ENCODE measurements around the gene RIMS1. TPM values are rescaled to one million over a fixed set of nuclear protein-coding genes. Genes with fewer than 3 reads are reported as not detected.
A peak's percentile ranks its signal among the peaks of the same experiment; 100 is the strongest.
"Not testable (repeated sequence)": the region's sequence is repeated elsewhere in the genome, so short reads cannot be mapped to it uniquely, and the experiment has no call there.

Gene RIMS1
- total RNA-seq, 1 donor from 2014 or later = 3.4 TPM

DNA sequence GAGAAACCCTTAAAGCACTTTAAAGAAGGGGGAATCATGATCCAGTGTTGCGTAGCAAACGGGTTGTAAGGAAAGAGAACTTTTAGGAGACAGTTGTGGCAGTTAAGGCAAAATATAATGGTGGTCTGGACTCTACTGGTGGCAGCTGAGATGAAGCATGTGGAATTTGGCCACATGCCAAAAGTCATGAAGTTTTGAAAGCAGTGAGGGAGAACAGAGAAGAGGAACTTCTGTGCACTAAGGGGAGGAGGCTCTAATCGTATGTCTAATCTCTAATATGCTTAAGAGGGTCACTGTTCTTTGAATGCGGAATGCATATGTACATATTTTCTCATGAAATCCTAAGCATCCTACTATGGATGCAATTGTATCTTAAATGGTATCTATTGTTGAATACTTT is 91.5 kb downstream of the RIMS1 start:
- intact Hi-C loops (cut with DNase I) = no loop called here
- DNase-seq (ENCODE audit: low spot score) = no peak
- no peak for ATAC-seq

DNA sequence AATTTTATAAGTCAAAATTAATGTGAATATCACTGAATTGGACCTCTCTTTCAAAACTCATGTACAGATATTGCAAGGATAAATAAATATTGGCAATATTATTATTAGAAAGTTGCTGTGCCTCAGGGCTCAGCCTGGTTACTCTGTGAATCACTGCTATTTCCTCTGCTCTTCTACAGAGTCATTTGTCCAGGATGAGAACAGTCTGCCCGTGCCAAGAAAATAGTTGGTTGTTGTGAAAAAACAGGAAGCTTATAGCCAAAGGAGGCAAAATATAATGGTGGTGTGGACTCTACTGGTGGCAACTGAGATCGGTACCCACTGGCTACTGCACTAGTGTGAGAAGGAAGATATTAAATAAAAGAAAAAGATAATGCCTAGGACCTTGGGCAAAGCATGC is 93.6 kb downstream of the RIMS1 start:
- intact Hi-C loops (cut with DNase I) = no loop called here
- no peak for ATAC-seq
- DNase-seq (ENCODE audit: low spot score) = no peak

DNA sequence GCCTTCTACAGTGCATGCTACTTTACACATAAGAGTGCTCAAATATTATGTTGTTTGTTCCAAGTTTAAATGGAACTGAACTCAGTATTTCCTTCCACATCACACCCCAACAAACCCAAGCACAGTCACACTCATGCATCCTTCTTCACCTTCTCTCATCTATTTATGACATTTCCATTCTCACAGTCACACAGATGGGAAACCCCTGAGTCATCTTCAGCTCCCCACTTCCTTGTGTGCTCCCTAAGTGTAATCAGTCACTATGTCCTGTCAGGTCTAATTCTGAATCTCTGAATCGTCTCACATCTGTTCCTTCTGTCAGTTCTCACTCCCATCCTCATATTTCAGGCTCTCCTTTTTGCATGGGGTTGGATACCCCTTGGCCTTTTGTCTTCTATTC is 96.0 kb downstream of the RIMS1 start:
- intact Hi-C loops (cut with DNase I) = no loop called here
- DNase-seq (ENCODE audit: low spot score) (no peak), ATAC-seq (no peak)

DNA sequence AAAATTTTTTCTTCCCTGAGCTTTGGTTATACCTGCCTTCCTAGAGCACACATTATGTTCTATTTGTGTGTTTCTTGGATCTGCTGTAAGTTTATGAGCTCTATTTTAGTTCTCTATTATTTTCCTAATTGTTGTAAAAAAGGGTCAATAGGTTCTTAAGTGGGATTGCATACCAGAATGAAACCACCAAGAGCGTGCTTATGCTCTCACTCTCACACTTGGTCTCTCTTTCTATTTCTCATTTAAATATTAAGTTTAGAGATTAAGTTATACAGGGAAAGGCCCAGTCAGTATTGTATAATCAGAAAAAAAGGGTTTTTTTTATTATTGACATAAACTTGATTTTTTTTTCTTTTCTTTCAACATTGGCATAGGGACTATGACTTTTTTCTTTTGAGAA is 96.8 kb downstream of the RIMS1 start:
- intact Hi-C loops (cut with DNase I) = no loop called here
- ATAC-seq (no peak), DNase-seq (ENCODE audit: low spot score) (no peak)

DNA sequence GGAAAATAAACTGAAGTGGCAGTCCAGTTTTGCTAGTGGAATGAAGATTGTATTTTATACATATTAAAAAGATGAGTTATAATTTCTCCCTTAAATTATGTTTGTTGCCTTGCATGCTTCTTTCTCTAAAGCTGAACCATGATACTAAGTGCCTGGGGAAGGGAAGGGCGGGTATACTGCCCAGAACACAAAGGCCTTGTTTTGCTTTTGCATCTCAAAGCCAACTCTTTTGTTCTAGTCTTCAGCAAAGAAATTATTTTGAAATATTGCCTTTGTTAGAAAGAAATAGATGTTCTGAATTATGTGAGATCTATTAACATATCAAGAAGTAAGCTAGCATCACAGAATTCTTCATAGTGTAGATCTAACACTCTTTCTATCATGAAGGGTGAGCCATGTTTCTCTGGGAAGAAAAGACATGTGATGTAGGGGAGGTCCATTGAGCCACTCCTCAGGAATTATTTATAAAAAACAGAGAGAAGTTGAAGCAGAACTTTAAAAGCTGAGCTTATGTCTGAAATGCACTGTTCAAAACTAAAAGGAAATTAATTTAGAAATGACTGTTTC is 108.4 kb downstream of the RIMS1 start:
- intact Hi-C loops (cut with DNase I) = no loop called here
- no peak for DNase-seq (ENCODE audit: low spot score)

GRCh38 chr6:71997341-71997740 is 111.0 kb downstream of the RIMS1 start:
- no peak for DNase-seq (ENCODE audit: low spot score)
- intact Hi-C loops (cut with DNase I) = no loop called here
- ATAC-seq = no peak

More for the DNA sequence above, 108.4 kb downstream of the RIMS1 start:
- ATAC-seq = no peak

DNA sequence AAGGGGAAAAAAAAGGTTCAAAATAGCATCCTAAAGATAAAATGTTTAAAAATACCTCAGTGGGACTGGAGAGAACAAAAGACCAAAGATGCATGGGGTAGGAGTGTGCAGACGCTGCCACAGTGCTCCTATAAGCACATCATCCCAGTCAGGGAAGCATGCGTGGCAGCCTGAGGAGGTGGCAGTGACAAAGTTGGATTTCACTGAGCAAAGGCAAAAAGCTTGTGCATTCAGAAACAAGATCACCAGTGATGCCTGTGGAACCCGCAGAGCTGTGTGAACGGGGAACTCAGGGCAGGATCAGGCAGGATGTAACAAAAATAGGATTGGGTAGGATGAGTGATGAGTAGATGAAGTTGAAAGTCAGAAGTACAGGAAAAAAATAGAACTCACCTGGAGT is 116.1 kb downstream of the RIMS1 start:
- ATAC-seq = no peak
- DNase-seq (ENCODE audit: low spot score) = no peak
- intact Hi-C loops (cut with DNase I) = no loop called here

DNA sequence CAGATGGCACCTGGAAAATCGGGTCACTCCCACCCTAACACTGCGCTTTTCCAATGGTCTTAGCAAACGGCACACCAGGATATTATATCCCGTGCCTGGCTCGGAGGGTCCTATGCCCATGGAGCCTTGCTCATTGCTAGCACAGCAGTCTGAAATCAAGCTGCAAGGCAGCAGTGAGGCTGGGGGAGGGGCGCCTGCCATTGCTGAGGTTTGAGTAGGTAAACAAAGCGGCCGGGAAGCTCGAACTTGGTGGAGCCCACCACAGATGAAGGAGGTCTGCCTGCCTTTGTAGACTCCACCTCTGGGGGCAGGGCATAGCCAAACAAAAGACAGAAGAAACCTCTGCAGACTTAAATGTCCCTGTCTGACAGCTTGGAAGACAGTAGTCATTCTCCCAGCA is 120.2 kb downstream of the RIMS1 start:
- intact Hi-C loops (cut with DNase I); ATAC-seq; DNase-seq (ENCODE audit: low spot score): not testable (repeated sequence)

- intact Hi-C loops (cut with DNase I) = no loop called here
- ATAC-seq = no peak
- no peak for DNase-seq (ENCODE audit: low spot score)
Measured at GRCh38 chr6:72022830-72023229, 136.5 kb downstream of the RIMS1 start.

GRCh38 chr6:72031471-72031870 is 145.1 kb downstream of the RIMS1 start:
- intact Hi-C loops (cut with DNase I) = no loop called here
- ATAC-seq = no peak
- DNase-seq (ENCODE audit: low spot score) = no peak

GRCh38 chr6:72032086-72032485 is 145.7 kb downstream of the RIMS1 start:
- intact Hi-C loops (cut with DNase I) = no loop called here
- ATAC-seq (no peak), DNase-seq (ENCODE audit: low spot score) (no peak)

DNA sequence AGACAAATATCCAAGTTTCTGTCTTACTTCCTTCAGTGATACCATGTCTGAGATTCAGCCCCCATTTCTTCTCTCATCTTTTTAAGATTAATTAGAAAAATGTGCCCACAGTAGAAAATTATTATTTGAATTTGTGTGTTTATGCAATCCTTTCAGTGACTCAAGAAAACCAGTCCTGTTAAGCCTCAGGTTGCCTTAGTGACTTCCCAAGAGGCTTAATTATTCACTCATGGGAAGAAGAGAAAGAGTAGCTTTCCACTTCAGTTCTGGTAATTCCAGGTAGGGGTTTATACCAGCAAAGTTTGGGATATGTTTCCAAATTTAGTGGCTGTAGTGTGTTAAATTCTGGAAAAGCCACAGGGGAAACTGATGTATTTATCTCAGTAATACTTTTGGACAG is 149.1 kb downstream of the RIMS1 start:
- no peak for ATAC-seq
- no peak for DNase-seq (ENCODE audit: low spot score)
- intact Hi-C loops (cut with DNase I) = no loop called here

GRCh38 chr6:72035966-72036365 is 149.6 kb downstream of the RIMS1 start:
- intact Hi-C loops (cut with DNase I) = no loop called here
- DNase-seq (ENCODE audit: low spot score) (no peak), ATAC-seq (no peak)

- no peak for ATAC-seq
- intact Hi-C loops (cut with DNase I) = no loop called here
- no peak for DNase-seq (ENCODE audit: low spot score)
Measured at GRCh38 chr6:72037006-72037405, 150.7 kb downstream of the RIMS1 start.

DNA sequence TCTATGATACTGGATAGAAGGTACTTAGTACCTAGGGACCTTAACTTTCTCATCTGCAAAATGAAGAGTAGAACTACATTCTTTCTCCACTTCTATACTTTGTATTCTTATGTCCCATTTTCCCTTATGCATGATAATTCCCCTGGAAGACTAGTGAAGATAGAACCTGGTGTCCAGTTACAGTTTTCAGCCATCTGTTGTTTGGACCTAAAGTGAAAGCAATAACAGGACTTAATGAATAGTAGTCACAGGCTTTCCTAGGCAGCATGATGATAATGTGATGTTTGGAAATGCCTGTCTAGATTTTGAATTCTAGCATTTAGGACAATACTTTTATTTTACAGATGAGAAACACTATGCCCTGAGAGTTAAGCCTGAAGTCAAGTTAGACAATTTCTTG is 153.8 kb downstream of the RIMS1 start:
- DNase-seq (ENCODE audit: low spot score) (no peak), ATAC-seq (no peak)
- intact Hi-C loops (cut with DNase I) = no loop called here

DNA sequence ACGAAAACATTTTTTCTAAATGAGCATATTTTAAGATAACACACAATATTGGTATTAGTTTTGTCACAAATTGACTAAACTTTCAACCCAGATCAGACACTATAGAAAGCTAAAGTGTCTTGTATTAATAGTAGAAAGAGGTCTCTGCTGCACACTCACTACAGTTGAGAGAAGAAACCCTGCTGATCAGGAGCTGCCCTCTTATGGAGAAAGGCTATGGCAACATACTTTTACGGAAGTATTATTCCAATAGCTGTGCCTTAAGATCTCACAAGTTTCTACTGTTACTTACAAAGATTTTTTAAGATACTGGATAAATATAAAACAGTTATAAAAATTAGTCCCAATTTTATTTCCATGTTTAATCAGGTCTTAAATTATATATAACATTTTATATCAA is 155.7 kb downstream of the RIMS1 start:
- intact Hi-C loops (cut with DNase I) = no loop called here
- ATAC-seq = no peak
- DNase-seq (ENCODE audit: low spot score) = no peak

- no peak for DNase-seq (ENCODE audit: low spot score)
- peak; percentile 76 for ATAC-seq
- intact Hi-C loops (cut with DNase I) = no loop called here
Measured at GRCh38 chr6:72048080-72048479, 161.7 kb downstream of the RIMS1 start.

DNA sequence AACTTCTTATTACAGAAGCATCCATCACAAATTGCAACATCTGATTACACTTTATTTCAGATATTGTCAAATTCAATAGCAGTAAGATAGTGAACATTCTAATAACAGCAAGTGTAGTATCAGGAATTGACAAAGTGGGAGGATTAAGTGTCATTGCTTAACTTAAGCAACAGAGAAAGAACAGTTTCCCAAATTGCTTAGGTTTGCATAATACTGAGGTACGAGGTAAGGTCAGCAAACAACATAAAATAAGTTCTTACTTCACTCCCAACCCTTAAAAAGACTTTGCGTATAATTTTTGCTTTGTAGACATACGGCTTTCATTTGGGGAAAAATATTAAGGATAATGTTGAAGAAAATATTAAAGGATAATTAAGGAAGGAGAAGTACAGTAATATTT is 163.0 kb downstream of the RIMS1 start:
- DNase-seq (ENCODE audit: low spot score) = no peak
- intact Hi-C loops (cut with DNase I) = no loop called here
- no peak for ATAC-seq

DNA sequence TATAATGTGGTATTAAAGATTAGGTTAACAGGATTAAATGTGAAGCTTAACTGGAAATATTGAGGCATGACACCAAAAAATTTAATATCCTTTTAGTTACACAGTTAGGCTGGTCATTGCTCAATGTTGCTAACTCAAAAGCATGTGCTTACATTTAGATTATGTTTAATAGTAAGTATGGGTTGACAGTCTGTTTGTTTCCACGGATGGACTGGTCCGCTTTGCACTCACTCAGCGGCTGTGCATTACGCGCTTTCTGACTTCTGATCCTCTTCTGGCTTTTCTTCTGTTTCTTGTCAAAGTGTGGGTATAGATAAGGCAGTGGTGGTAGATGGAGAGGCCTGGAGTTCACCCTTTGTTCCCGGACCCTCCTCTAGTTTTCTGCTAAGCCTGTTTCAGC is 174.9 kb downstream of the RIMS1 start:
- ATAC-seq = no peak
- intact Hi-C loops (cut with DNase I) = no loop called here

DNA sequence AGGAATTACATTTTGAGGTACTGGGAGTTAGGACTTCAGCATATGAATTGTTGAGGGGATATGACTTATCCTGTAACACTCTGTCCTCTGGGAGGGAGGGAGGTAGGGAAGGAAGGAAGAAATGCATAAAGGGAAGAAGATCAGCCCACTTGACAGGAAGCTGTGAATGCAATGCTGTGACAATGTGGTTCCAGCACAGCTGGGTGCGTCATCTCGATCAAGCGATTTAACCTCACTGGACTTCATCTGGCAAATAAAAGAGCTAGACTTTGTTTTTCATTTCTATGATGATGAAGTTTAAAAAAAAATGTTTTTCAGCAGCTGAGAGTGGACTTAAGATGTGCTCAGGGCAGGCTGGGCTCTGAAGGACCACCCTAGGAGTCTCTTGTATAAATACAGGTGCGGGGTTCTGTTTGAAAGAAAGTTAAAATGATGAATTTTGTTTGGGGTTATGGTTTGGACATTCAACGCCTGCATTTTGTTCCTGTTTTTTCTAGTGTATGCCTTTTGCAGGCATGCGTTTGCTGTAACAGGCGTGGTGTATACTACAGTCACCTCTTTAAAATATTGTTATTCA is 178.1 kb downstream of the RIMS1 start:
- DNase-seq (ENCODE audit: low spot score) (no peak), ATAC-seq (peak; percentile 83)
- intact Hi-C loops (cut with DNase I) = no loop called here

More for the DNA sequence above, 174.9 kb downstream of the RIMS1 start:
- DNase-seq (ENCODE audit: low spot score) = no peak

DNA sequence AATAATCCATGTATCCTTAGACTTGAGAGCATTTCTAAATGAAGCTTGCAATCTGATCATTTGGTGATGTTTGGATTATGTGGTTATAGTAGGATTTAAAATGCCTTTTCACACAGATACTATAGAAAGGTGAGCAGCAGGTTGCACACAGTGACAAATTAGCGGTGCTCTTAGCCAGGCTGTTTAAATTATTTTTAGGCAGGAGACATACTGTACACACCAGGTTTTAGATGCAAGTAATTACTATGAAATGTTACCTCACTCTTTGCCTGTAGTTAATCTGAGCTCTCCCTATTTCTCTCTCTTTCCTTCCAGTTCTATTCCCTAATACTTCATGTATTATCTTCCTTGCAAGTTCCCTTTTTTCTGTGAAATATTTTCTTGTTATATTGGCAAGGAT is 191.7 kb downstream of the RIMS1 start:
- ATAC-seq (no peak), DNase-seq (ENCODE audit: low spot score) (no peak)
- intact Hi-C loops (cut with DNase I) = loop anchor here (10.0 kb wide), 1 partner anchor 543 kb away; no protein-coding TSS in a partner anchor

Data from sciatic nerve (tissue), 2 donors.